ENCODE results near the gene FZD1. TPM values are rescaled to one million over a fixed set of nuclear protein-coding genes. Genes with fewer than 3 reads are reported as not detected.

Gene FZD1
- total and polyA plus RNA-seq, 2 donors (not counting 1 experiment from before 2014, with no cell fraction given): 7.6 to 12.6 TPM

- DNase-seq (ENCODE audit: low read depth in 2 of 2): no peak
- Histone ChIP-seq H2AFZ (ENCODE audit: low read length) (no peak overlapping the region), H3K27ac (ENCODE audit: insufficient read depth, low read length) (no peak overlapping the region), H3K27me3 (ENCODE audit: control insufficient read depth, insufficient read depth, low read length) (no peaks in the 10 kb centered on the region), H3K4me2 (ENCODE audit: extremely low read depth, insufficient read depth, low read length) (no peak overlapping the region), H3K79me2 (ENCODE audit: control insufficient read depth, insufficient read depth, low read length) (no peaks in the 10 kb centered on the region), H4K20me1 (ENCODE audit: control insufficient read depth, extremely low read depth, insufficient read depth, low read length) (no peaks in the 10 kb centered on the region), H3K9me3 (ENCODE audit: control insufficient read depth, insufficient read depth, low read depth, low read length) (no peaks in the 10 kb centered on the region), H3K9ac (ENCODE audit: insufficient read depth, low read length) (no peak overlapping the region), H3K4me1 (ENCODE audit: control insufficient read depth, extremely low read depth, insufficient read depth, low read length) (no peaks in the 10 kb centered on the region), H3K4me3 (replicated peaks in 1 of 4; ENCODE audit: control extremely low read depth in 1 of 4, insufficient read depth in 1 of 4, low read depth in 3 of 4, low read length in 4 of 4) (no peak overlapping the region), H3K36me3 (ENCODE audit: control insufficient read depth, insufficient read depth, low read length) (no peaks in the 10 kb centered on the region)
- TF ChIP-seq CTCF (conservative IDR thresholded peaks at IDR 0.05 in 1 of 2, IDR thresholded peaks at IDR 0.05 in 1 of 2; ENCODE audit: low read depth in 1 of 2, low read length in 2 of 2) (no peak), EZH2 (IDR thresholded peaks at IDR 0.05; ENCODE audit: low read length, missing control alignments) (no peak)
Observed at GRCh38 chr7:91320366-91321078, 56.3 kb downstream of the FZD1 start.

Data from fibroblast of lung (primary cell).